Hepatocyte (in vitro differentiated cells): Measurements from ENCODE around the gene NR1H4. TPM values are rescaled to one million over a fixed set of nuclear protein-coding genes. Genes with fewer than 3 reads are reported as not detected.

Experiments used
- DNase-seq: peaks from one replicate; pipeline ENCODE4 v3.0.0-alpha.2; 2016; ENCODE audit warnings: low spot score
- H2AFZ ChIP-seq: fragments of 200-600 bp; sonication (generic); 2 replicates; pipeline ENCODE4 v1.6.0; 2016; ENCODE audit warnings: antibody characterized with exemption, mild to moderate bottlenecking
- H3K27ac ChIP-seq: fragments of 200-600 bp; sonication (generic); 2 replicates; pipeline ENCODE4 v1.5.1; 2016; ENCODE audit warnings: mild to moderate bottlenecking
- H3K27me3 ChIP-seq: fragments of 200-600 bp; sonication (generic); 2 replicates; pipeline ENCODE4 v1.6.1; 2016
- H3K36me3 ChIP-seq: fragments of 200-600 bp; sonication (generic); replicated peaks from 2 replicates; pipeline ENCODE4 v1.5.1; 2016; ENCODE audit warnings: low read depth; ENCODE audit not compliant: insufficient read depth
- H3K4me1 ChIP-seq: fragments of 200-600 bp; sonication (generic); 2 replicates; pipeline ENCODE4 v1.5.1; 2016; ENCODE audit warnings: mild to moderate bottlenecking, moderate library complexity; ENCODE audit not compliant: insufficient read depth
- H3K4me2 ChIP-seq: fragments of 200-600 bp; sonication (generic); 2 replicates; pipeline ENCODE4 v1.6.0; 2016
- H3K4me3 ChIP-seq: fragments of 200-600 bp; sonication (generic); 2 replicates; pipeline ENCODE4 v1.5.1; 2016; ENCODE audit warnings: mild to moderate bottlenecking
- H3K79me2 ChIP-seq: fragments of 200-600 bp; sonication (generic); 2 replicates; pipeline ENCODE4 v1.6.0; 2017; ENCODE audit warnings: mild to moderate bottlenecking
- H3K9me2 ChIP-seq: fragments of 200-600 bp; sonication (generic); replicated peaks from 2 replicates; pipeline ENCODE4 v1.6.0; 2017; ENCODE audit warnings: mild to moderate bottlenecking; ENCODE audit not compliant: insufficient read depth
- H3K9me3 ChIP-seq: fragments of 200-600 bp; sonication (generic); 2 replicates; pipeline ENCODE4 v1.5.1; 2016; ENCODE audit warnings: low read depth, mild to moderate bottlenecking
- H4K20me1 ChIP-seq: fragments of 200-600 bp; sonication (generic); 2 replicates; pipeline ENCODE4 v1.6.0; 2016; ENCODE audit warnings: mild to moderate bottlenecking; ENCODE audit not compliant: insufficient read depth, poor library complexity, severe bottlenecking
- EZH2 ChIP-seq: fragments of 200-600 bp; sonication (generic); IDR thresholded peaks from 2 replicates; pipeline ENCODE4 v1.6.1; 2016; ENCODE audit warnings: antibody characterized with exemption, mild to moderate bottlenecking, borderline replicate concordance
- EZH2phosphoT487 ChIP-seq: fragments of 200-600 bp; sonication (generic); IDR thresholded peaks from one replicate; pipeline ENCODE4 v1.6.1; 2018; ENCODE audit warnings: antibody characterized with exemption, mild to moderate bottlenecking, low read depth, moderate library complexity; ENCODE audit not compliant: unreplicated experiment, severe bottlenecking
- WGBS: methylation state at CpG from one replicate; pipeline ENCODE4 v1.1.6; 2016; ENCODE audit warnings: low lambda C conversion rate; ENCODE audit errors: missing lambda C conversion rate; 5-methylcytosine and 5-hydroxymethylcytosine counted together
- polyA plus RNA-seq: library from polyadenylated mRNA; unstranded; fragments of >200 nt; fragmentation: Nextera tagmentation; extraction: Ambion mirVana; gene quantifications from 2 replicates; pipeline ENCODE4 v1.2.1, GENCODE V29; 2016
- total RNA-seq: library from RNA; depleted of rRNA; stranded (reverse); fragments of >200 nt; gene quantifications from 2 replicates; pipeline ENCODE4 v1.2.3, GENCODE V29; 2014
- TF ChIP-seq, protein P1 (sequence below): fragments of 200-600 bp; sonication (generic); IDR thresholded peaks from 2 replicates; pipeline ENCODE4 v1.5.1; 2016; ENCODE audit warnings: antibody characterized with exemption, mild to moderate bottlenecking; ENCODE audit not compliant: poor library complexity

The NR1H4 gene
- total and polyA plus RNA-seq, 2 experiments from 2014 or later = 12.4 to 39.0 TPM

DNA sequence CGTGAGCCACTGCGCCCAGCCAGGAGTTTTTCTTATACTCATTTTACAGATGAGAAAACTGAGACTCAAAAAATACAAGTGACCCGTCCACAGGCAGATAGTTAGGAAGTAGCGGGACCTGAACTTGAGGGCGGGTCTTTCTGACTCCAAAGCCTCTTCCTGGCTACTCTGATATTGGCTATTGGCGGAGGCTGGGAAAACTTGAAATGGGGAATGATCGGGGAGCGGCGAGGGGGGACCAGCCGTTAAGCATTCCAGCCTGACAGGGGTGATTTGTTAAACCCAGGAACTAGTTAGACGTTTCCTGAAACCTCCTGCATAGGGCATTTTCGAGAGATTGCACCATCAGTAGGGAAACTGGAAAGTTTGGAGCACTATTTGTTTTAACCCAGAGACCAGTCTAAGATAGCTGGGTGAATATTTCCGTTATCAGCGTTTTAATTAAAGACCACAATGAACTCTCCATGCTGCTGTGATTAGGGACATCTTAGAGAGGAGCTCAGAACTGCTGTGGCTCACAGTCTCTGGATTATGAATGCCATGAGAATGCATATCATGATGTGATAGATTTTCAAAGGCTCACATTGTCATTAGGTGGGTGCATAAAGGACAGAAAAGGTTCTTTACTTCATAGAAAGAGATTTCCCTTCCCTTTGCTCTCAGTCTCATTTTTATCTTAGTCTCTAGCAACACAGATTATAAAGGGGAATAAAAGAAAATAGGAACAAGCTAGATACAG lies 2.5 kb downstream of the NR1H4 start:
- Histone ChIP-seq H4K20me1 (no peaks in the 10 kb centered on the region), H3K4me1 (no peaks in the 10 kb centered on the region), H3K36me3 (no peaks in the 10 kb centered on the region), H3K4me3 (no peak overlapping the region), H3K27ac (no peak overlapping the region), H3K9me2 (no peaks in the 10 kb centered on the region), H3K9me3 (no peaks in the 10 kb centered on the region), H3K27me3 (no peaks in the 10 kb centered on the region), H3K4me2 (no peak overlapping the region), H2AFZ (no peak overlapping the region), H3K79me2 (no peaks in the 10 kb centered on the region)
- TF ChIP-seq, protein P1, sequence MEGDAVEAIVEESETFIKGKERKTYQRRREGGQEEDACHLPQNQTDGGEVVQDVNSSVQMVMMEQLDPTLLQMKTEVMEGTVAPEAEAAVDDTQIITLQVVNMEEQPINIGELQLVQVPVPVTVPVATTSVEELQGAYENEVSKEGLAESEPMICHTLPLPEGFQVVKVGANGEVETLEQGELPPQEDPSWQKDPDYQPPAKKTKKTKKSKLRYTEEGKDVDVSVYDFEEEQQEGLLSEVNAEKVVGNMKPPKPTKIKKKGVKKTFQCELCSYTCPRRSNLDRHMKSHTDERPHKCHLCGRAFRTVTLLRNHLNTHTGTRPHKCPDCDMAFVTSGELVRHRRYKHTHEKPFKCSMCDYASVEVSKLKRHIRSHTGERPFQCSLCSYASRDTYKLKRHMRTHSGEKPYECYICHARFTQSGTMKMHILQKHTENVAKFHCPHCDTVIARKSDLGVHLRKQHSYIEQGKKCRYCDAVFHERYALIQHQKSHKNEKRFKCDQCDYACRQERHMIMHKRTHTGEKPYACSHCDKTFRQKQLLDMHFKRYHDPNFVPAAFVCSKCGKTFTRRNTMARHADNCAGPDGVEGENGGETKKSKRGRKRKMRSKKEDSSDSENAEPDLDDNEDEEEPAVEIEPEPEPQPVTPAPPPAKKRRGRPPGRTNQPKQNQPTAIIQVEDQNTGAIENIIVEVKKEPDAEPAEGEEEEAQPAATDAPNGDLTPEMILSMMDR = no peak
- no peak for TF ChIP-seq EZH2phosphoT487
- no peak for TF ChIP-seq EZH2
- WGBS = 73% methylated on average over 14 of the region's 14 CpGs
- DNase-seq = no peak

DNA sequence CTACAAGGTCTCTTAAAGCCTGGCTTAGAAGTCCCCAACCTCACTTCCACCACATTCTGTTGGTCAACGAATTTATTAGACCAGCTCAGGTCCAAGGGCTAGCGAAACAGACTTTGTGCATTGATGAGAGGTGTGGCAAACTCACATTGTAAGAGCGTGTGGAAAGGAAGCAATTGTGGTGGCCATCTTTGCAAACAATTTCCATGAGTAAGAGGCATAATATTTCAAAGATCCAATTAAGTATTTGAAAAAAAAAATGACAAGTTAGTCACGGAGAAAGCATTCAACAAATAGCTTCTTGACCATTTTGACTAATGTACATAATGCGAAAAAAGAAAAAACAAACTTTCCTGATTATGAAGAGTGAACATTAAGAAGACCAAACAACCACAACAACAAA lies 7.4 kb downstream of the NR1H4 start:
- no peaks in the 10 kb centered on the region for H3K9me2 ChIP-seq
- no peaks in the 10 kb centered on the region for H4K20me1 ChIP-seq
- H3K4me3 ChIP-seq = no peak overlapping the region
- no peaks in the 10 kb centered on the region for H3K9me3 ChIP-seq
- TF ChIP-seq, protein P1 = no peak
- TF ChIP-seq EZH2 = no peak
- no peak for TF ChIP-seq EZH2phosphoT487
- no peaks in the 10 kb centered on the region for H3K79me2 ChIP-seq
- no peak overlapping the region for H2AFZ ChIP-seq
- no peak for DNase-seq
- no peak overlapping the region for H3K4me2 ChIP-seq
- H3K4me1 ChIP-seq = peaks cover 7% of the 10 kb centered on the region
- WGBS = 89% methylated on average over 5 of the region's 5 CpGs
- H3K36me3 ChIP-seq = no peaks in the 10 kb centered on the region
- no peaks in the 10 kb centered on the region for H3K27me3 ChIP-seq
- H3K27ac ChIP-seq = no peak overlapping the region

DNA sequence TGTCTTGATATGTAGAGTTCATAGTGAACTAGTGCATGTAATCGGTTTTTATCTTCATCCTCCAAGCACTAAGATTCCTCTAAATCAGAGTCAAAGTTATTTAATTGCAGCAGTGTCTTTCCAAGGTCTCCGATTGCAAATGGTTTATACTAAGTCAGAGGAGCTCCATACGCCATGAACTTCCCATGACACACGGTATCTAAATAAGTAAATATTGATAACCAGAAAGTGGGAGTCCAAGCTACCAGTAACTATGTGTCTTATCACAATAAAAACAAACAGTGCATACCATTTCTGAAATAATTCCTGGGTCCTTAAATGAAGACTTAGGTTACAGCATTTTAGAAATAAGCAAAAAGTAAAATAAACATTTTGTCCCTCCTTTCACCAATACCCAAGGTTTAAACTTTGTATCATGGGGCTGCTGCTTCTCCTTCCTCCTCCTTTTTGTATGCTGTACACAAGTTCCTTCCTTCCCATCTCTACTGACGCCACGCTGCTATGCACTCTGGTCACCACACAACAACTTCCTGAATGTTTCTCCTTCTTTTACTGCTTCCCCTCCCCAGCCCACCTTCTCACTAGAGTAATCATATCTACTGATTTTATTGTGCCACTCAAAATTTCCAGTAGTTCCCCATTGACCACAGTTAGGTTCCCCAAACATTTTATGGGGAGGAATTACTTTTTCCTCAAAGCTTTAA lies 10.7 kb downstream of the NR1H4 start:
- WGBS = 58% methylated on average over 6 of the region's 6 CpGs

More for the DNA sequence above, 10.7 kb downstream of the NR1H4 start:
- Histone ChIP-seq H3K9me2 (no peaks in the 10 kb centered on the region), H3K79me2 (no peaks in the 10 kb centered on the region), H4K20me1 (no peaks in the 10 kb centered on the region), H2AFZ (no peak overlapping the region), H3K4me1 (peaks cover 7% of the 10 kb centered on the region), H3K4me3 (no peak overlapping the region), H3K27me3 (no peaks in the 10 kb centered on the region), H3K4me2 (peak overlapping the region; percentile 25), H3K27ac (peak overlapping the region; percentile 62), H3K36me3 (no peaks in the 10 kb centered on the region), H3K9me3 (no peaks in the 10 kb centered on the region)
- TF ChIP-seq EZH2 (no peak), EZH2phosphoT487 (no peak)
- TF ChIP-seq, protein P1 = no peak
- DNase-seq = no peak
